OCI-LY7 (cell line): ENCODE results near the gene NLN.
"Not testable (repeated sequence)": the region's sequence is repeated elsewhere in the genome, so short reads cannot be mapped to it uniquely, and the experiment has no call there.

Source experiments
- CTCF ChIP-seq: fragments of 200-600 bp; sonication (generic); conservative IDR thresholded peaks from 2 replicates; pipeline ENCODE4 v1.5.1; 2014; ENCODE audit warnings: mild to moderate bottlenecking, antibody characterized with exemption, low read length, moderate library complexity, mixed read lengths
- EZH2phosphoT487 ChIP-seq: fragments of 200-600 bp; sonication (generic); IDR thresholded peaks from 2 replicates; pipeline ENCODE4 v1.6.1; 2018; ENCODE audit warnings: low read depth, borderline replicate concordance, mild to moderate bottlenecking, mixed run types, antibody characterized with exemption, low read length, moderate library complexity, mixed read lengths

GRCh38 chr5:65849918-65850317 lies 127.9 kb downstream of the NLN start:
- not testable (repeated sequence) for TF ChIP-seq CTCF, EZH2phosphoT487
